ENCODE measurements around the gene SERPINA6.
"Not testable (repeated sequence)": the region's sequence is repeated elsewhere in the genome, so short reads cannot be mapped to it uniquely, and the experiment has no call there.

The SERPINA6 gene

GRCh38 chr14:94320243-94320642 lies 2.9 kb downstream of the SERPINA6 start:
- no peak for DNase-seq

GRCh38 chr14:94317259-94317658 lies 5.9 kb downstream of the SERPINA6 start:
- DNase-seq = no peak

- no peak for DNase-seq
Observed at GRCh38 chr14:94316692-94317091, 6.4 kb downstream of the SERPINA6 start.

GRCh38 chr14:94314890-94315289 lies 8.2 kb downstream of the SERPINA6 start:
- DNase-seq = no peak

- DNase-seq = no peak
Observed at GRCh38 chr14:94313991-94314655, 9.0 kb downstream of the SERPINA6 start.

- DNase-seq = no peak
Observed at GRCh38 chr14:94312481-94313246, 10.5 kb downstream of the SERPINA6 start.

GRCh38 chr14:94310248-94310647 lies 12.9 kb downstream of the SERPINA6 start:
- DNase-seq = no peak

- DNase-seq = no peak
Observed at GRCh38 chr14:94309721-94310120, 13.4 kb downstream of the SERPINA6 start.

- no peak for DNase-seq
Observed at GRCh38 chr14:94307410-94307992, 15.6 kb downstream of the SERPINA6 start.

GRCh38 chr14:94306047-94306978 lies 16.8 kb downstream of the SERPINA6 start:
- DNase-seq = no peak

GRCh38 chr14:94305620-94306019 lies 17.5 kb downstream of the SERPINA6 start:
- DNase-seq = no peak

GRCh38 chr14:94304243-94304642 lies 18.9 kb downstream of the SERPINA6 start:
- DNase-seq = no peak

GRCh38 chr14:94303111-94303510 lies 20.0 kb downstream of the SERPINA6 start:
- DNase-seq = no peak

GRCh38 chr14:94298130-94298529 lies 25.0 kb downstream of the SERPINA6 start:
- DNase-seq = no peak

- DNase-seq = not testable (repeated sequence)
Observed at GRCh38 chr14:94296181-94296545, 27.0 kb downstream of the SERPINA6 start.

GRCh38 chr14:94295360-94296180 lies 27.6 kb downstream of the SERPINA6 start:
- DNase-seq = no peak

GRCh38 chr14:94293578-94293924 lies 29.6 kb downstream of the SERPINA6 start:
- DNase-seq = no peak

GRCh38 chr14:94292872-94293577 lies 30.1 kb downstream of the SERPINA6 start, which contains the start of gene SERPINA10:
SERPINA10 (minus strand) TSS chr14:94293268; CDS start chr14:94290593, 2,675 bp downstream.
- DNase-seq = no peak

- no peak for DNase-seq
Observed at GRCh38 chr14:94292526-94292871, 30.6 kb downstream of the SERPINA6 start.

- no peak for DNase-seq
Observed at GRCh38 chr14:94291906-94292525, 31.1 kb downstream of the SERPINA6 start.

Data from stimulated activated CD4-positive, alpha-beta T cell treated with anti-CD3 and anti-CD28 coated beads, Interleukin-1b, Interleukin-23, amount 100 ng/mL, for 48 hours (primary cell).